NCI-H345 treated with DMSO at 0.1 percent for 48 hours (cell line): ENCODE measurements around the gene CCDC13.
"Not testable (repeated sequence)": the region's sequence is repeated elsewhere in the genome, so short reads cannot be mapped to it uniquely, and the experiment has no call there.

ENCODE experiments used
- DNase-seq: peaks from one replicate; lab custom pipeline; 2025; ENCODE audit not compliant: unreplicated experiment; lab: John Stamatoyannopoulos, UW

The CCDC13 gene

DNA sequence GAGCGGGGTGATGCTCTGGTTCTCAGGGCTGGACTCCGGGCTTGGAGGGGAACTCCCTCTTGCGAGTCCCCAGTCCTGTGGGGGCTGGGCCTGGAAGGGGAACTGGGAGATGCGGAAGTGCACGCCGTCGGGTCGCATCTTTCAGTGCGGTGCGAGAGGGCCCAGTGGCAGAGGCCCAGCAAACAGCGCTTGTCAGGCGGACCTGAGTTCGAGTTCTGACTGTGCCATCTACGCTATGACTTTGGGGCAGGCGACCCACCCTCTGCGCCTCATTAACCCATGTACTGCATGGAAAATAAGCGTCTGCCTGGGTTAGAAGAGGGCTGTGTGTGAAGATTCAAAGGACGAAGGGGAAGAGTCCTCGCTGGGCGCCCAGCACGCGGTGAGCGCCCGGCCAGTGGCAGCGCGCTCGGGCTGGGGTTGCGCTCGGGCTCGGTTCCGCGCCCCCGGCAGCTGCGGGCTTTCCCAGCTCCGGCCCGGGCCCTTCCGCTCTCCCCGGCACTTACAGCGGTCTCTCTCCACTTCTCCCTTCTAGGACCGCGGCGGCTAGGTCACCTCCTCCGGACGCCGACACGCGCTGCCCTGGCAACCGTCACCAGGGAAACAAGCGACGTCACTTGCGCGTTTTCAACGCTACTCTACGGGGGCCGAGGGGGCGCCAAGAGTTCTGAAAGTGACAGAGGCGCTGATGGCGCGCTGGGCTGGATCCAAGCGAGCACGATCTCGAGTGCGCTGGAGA, at the start of gene CCDC13:
CCDC13 (minus strand) TSS at position 584 of the 739 bp plus-strand sequence. CDS start 14,908 bp downstream, outside the sequence.
- DNase-seq: peak; percentile 43

DNA sequence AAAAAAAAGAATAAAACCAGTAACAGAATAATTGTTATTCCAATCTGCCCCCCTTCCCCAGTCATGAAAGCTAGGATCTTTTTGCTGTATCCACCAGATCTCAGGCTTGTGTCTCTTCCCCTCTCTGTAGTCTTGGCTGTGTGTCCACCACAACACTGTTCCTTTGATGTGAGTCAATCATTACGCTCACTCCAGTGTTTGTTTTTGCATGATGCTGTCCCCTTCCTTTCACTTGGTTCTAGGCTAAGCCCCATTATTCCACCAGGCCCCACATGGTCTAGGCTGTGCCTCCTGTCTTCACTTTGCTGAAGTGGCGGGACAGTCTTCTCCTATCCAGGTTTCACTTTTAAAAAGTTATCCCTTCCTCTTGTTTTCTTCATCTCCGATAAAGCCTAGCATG, 49.8 kb upstream of the CCDC13 start:
- no peak for DNase-seq

GRCh38 chr3:42820746-42821051, 47.6 kb upstream of the CCDC13 start:
- DNase-seq: no peak

DNA sequence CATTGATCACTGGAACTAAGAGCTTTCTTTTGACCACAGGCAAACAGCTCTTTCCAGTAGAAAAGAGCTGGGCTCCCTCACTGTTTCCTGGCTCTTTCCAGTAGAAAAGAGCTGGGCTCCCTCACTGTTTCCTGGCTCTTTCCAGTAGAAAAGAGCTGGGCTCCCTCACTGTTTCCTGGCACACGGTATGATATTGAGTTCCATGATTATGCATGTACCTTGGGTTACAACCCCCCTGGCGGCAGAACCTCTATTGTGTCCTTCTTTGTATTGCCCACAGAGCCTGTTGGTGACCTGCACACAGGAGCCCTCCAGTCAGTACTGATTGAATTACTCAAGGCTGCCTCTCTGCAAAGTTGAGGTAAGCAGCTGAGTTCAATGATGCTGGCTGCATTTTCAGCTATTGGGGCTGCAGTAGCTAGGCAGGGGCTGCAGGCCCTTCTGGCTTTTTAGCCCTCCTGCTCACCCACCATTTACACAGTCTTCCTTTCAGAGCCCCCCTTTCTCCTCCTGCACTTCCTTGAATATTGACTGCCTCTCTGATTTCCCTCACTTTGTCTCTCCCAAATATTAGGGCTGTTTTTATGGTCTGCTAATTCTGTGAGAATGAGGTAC, 46.4 kb upstream of the CCDC13 start:
- peak; percentile 81 for DNase-seq

- no peak for DNase-seq
These were observed 42.8 kb upstream of the CCDC13 start for GRCh38 chr3:42815826-42816225.

- DNase-seq: no peak
These were observed 42.0 kb upstream of the CCDC13 start for GRCh38 chr3:42814914-42815507.

GRCh38 chr3:42814246-42814645, 41.2 kb upstream of the CCDC13 start:
- DNase-seq: no peak

DNA sequence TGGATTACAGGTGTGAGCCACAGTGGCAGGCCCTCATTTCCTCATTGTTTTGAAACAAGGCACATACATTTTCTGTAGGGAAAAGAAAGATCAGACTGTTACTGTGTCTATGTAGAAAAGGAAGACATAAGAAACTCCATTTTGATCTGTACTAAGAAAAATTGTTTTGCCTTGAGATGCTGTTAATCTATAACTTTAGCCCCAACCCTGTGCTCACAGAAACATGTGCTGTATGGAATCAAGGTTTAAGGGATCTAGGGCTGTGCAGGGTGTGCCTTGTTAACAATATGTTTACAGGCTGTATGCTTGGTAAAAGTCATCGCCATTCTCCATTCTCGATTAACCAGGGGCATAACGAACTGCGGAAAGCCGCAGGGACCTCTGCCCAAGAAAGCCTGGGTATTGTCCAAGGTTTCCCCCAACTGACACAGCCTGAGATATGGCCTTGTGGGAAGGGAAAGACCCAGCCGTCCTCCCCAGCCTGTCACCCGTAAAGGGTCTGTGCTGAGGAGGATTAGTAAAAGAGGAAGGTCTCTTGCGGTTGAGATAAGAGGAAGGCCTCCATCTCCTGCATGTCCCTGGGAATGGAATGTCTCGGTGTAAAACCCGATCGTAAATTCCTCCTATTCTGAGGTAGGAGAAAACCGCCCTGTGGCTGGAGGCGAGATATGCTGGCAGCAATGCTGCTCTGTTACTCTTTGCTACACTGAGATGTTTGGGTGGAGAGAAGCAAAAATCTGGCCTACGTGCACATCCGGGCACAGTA, 38.2 kb upstream of the CCDC13 start:
- DNase-seq: not testable (repeated sequence)

- DNase-seq: not testable (repeated sequence)
These were observed 37.7 kb upstream of the CCDC13 start for GRCh38 chr3:42810706-42811105.

GRCh38 chr3:42809202-42809601, 36.1 kb upstream of the CCDC13 start, which contains the start of gene ACKR2:
Gene ACKR2, plus strand, starts transcription at chr3:42809445. Its CDS starts 55,058 bp downstream, at chr3:42864503.
- DNase-seq: no peak

DNA sequence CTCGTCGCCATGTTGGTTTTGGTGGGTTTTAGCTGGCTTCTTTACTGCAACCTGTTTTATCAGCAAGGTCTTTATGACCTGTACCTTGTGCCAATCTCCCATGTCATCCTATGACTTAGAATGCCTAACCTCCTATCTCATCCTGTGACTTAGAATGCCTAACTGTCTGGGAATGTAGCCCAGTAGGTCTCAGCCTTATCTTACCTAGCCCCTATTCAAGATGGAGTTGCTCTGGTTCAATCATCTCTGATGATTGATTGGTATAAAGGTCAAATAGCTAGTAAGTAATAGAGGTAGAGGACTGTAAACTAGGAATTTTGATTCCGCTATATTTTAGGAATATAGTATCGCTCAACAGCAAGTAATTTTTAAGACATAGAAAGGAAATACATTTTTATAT, 34.9 kb upstream of the CCDC13 start:
- no peak for DNase-seq

DNA sequence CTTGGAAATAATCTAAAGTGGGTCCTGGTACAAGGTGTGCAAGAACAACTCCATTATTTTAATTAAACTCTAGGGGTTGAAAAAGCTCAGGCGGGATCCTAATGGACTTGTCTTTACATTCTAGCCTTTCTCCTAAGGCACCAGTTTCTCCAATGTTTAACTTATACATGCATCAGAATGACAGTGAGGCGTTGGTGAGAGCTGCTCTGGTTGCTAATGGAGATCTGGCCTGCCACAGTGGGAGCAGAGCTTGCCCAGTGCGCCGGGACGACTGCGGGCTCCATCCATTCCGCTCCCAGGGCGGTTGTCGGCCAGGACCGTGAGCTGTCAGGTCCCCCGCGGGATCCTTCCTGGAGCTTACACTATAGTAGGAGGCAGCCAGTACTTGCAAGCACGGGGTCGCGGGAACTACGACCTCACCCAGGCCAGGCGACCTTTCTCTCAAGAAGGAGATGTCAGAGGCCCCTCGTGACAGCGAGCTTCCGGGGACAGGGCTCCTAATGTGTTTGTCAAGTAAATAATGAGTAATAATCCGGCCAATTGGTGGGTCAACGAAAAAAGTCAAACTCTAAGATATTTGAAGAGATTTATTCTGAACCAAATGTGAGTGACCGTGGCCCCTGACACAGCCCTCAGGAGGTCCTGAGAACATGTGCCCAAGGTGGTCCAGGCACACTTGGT, 32.2 kb upstream of the CCDC13 start:
- no peak for DNase-seq

DNA sequence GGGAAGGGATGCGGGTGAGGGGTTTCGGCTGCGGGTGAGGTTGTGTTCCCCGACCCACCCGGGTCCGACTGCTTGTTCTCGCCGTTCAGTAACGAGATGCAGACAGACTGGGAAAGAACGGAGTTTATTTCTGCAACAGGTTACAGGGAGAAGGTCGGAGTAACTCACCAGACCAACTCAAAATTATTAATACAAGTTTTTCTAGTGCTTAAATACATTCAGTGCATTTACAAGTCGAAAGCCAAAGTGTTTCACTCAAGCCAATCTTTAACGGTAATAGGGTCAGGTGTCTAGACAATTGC, 31.7 kb upstream of the CCDC13 start:
- no peak for DNase-seq

DNA sequence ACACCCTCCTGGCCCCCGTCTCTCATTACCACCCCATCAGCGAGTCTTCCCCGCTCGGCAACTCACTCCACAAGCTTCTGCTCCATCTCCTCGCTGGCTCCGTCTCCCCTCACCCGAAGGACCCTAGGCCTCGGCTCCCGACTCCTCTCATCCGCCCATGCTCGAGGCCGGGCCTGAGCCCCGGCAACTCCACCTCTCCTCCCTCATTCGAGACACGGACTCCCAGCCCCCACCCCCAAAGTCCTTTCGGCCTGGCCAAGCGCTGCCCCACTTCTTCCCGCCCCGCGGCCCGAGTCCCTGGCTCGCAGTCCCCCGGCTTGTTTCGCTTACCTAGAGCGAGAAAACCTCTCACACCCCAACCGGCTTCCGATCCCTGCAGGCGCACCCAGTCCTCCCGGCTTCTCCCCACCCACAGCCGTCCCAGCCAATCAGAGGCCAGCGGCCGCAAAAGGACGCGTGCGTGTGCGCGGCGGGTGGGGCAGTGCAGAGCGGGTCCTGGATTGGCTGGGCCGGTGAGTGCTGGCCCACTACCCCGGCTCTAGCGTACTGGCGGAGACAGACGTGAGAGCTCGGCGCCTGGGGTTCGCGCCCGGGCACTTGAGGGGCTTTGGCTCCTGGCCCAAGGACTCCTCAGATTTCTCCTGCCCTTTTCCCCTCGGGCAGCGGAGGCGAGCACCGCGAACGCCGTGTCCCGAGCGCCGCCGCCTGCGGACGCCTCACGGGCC, 31.2 kb upstream of the CCDC13 start, which contains the start of gene HIGD1A:
HIGD1A (minus strand) TSS at position 385 of the 725 bp plus-strand sequence. CDS start 10,237 bp downstream, outside the sequence.
- DNase-seq: peak; percentile 66

- DNase-seq: no peak
These were observed 30.5 kb upstream of the CCDC13 start for GRCh38 chr3:42803414-42804105.

DNA sequence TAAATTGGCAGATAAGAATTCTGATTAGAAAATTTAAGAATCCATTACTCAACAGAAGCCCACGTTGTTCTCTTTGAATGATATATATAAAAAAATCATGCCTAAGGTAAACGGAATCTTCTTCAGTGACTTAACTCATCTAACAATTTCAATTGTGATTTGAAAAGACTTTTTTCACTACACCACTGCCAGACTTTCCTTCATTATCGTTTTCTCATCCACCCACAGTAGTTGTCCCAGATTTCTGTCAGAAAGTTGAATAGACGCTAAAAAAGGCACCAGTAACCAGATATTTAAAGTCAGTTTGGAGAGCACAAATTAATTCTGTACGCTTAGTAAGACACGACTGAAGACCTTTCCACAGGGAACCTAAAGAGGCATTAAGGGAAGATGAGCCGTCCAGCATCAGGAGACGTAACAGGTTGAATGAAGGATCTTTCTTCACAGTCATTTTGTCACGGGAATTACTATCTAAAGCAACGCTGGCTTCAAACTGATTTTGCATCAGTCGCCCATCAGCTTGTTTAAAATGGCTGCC, 29.9 kb upstream of the CCDC13 start:
- no peak for DNase-seq

DNA sequence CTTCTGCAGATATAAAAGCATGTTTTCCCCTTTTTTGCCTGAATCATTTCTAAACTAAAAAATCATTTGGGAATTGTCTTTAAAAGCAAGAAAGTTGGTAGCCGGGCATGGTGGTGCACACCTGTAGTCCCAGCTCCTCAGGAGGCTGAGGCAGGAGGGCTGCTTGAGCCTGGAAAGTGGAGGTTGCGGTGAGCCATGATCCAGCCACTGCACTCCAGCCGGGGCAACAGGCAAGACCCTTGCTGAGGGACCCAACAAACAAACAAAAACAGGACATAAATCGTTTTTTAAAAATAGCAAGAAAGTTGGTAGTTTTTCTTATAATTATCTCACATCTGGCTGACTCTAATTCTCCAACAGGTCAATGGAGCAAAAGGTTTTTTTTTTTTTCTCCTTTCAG, 28.7 kb upstream of the CCDC13 start:
- no peak for DNase-seq

GRCh38 chr3:42801048-42801620, 28.1 kb upstream of the CCDC13 start:
- DNase-seq: no peak

DNA sequence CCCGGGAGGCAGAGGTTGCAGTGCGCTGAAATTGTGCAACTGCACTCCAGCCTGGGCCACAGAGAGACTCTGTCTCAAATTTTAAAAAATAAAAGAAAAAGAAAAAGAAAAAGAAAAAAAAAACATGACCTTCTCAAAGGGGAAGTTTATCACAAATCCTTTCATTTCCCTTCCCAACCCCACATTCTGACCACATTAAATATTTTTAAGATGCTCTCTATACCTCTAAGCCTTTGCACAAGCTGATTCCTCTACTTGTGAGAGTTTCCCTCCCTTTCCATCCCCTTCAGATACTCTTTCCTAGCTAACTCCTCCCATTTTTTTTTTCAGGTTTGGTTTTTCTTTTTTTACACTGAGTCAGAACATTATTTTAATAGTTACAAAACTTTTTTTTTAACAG, 27.2 kb upstream of the CCDC13 start:
- no peak for DNase-seq
